ENCODE results near the gene SUPT7L.
"Not testable (repeated sequence)": the region's sequence is repeated elsewhere in the genome, so short reads cannot be mapped to it uniquely, and the experiment has no call there.

The SUPT7L gene

DNA sequence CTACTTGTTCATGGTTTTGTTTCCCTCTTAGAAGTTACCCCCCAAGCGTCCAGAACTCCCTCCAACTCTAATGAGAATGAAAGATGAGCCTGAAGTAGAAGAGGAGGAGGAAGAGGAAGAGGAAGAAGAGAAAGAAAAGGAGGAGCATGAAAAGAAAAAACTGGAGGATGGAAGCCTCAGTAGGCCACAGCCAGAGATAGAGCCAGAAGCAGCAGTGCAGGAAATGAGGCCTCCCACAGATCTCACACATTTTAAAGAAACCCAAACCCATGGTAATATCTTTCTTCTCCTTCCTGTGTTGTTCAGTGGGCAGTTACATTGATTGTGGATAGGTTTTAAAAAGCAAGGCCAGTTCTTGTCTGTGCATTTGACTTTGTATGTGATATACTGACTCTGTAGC, 21.6 kb upstream of the SUPT7L start:
- DNase-seq (ENCODE audit: low spot score), result not testable (repeated sequence)

DNA sequence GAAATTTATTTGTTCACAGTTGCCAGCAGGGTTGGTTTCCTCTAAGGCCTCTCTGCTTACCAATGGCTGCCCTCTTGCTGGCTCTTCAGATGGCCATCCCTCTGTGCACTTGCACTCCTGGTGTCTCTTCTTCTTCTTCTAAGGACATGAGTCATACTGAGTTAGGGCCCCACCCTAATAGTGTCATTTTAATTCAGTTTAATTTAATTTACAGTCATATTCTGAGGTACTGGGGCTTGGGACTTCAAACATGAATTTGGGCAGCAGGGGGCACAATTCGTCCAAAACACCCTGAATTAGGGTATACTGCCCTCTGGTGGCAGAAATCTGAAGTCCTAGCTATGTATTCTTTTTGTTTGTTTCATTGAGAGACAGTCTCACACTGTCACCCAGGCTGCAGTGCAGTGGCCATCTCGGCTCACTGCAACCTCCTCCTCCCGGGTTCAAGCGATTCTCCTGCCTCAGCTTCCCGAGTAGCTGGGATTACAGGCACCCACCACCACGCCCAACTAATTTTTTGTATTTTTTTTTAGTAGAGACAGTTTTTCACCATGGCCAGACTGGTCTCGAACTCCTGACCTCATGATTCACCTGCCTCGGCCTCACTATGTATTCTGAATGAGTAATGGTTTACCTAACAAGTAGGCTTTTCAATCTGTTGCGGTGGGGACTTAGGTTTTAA, 20.1 kb upstream of the SUPT7L start:
- peak; percentile 93 for DNase-seq (ENCODE audit: low spot score)

DNA sequence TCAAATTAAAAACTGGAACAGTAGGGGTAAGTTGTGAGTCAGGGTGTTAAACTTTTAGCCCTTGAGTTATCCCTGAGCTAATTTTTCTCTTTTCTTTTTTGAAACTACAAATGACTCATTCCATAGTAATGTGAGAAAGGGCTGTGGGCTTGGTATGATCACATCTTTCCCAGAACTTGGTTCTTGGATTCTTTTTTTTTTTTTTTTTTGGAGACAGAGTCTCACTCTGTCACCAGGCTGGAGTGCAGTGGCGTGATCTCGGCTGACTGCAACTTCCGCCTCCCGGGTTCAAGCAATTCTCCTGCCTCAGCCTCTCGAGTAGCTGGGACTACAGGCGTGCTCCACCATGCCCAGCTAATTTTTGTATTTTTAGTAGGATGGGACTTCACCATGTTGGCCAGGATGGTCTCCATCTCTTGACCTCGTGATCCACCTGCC, 18.9 kb upstream of the SUPT7L start:
- DNase-seq (ENCODE audit: low spot score), result peak; percentile 82

DNA sequence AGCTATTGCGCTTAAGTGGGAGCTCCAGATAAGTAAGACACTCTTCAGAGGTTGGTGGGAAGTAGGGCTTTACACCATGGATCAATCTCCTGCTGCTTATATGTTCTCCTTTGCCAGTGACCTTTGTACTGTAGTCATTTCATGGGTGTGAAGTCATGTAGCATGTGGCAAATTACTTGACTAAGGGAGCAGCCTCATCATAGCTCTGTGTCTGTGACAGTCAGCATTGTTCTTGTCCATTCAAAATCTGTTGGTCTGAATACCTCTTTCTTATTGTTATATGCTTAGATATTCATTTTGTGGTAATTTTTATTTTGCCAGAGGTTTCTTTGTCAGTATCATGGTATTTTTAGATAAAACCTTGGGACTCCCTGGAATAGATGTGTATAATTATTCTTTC, 18.4 kb upstream of the SUPT7L start:
- peak; percentile 39 for DNase-seq (ENCODE audit: low spot score)

DNA sequence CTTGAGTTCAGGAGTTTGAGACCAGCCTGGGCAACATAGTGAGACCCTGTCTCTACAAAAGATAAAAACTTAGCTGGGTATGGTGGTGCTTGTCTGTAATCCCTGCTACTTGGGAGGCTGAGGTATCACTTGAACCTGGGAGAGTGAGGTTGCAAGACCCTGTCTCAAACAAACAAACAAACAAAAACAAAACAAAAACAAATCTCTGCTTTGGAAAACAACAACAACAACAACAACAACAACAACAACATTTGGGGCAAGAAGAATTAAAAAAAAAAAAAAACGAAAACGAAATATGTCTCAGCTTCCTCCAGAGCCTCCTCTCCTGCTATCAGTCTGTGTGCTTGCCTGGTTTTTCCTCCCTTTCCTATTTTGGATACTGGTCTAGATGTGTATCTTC, 17.2 kb upstream of the SUPT7L start:
- no peak for DNase-seq (ENCODE audit: low spot score)

DNA sequence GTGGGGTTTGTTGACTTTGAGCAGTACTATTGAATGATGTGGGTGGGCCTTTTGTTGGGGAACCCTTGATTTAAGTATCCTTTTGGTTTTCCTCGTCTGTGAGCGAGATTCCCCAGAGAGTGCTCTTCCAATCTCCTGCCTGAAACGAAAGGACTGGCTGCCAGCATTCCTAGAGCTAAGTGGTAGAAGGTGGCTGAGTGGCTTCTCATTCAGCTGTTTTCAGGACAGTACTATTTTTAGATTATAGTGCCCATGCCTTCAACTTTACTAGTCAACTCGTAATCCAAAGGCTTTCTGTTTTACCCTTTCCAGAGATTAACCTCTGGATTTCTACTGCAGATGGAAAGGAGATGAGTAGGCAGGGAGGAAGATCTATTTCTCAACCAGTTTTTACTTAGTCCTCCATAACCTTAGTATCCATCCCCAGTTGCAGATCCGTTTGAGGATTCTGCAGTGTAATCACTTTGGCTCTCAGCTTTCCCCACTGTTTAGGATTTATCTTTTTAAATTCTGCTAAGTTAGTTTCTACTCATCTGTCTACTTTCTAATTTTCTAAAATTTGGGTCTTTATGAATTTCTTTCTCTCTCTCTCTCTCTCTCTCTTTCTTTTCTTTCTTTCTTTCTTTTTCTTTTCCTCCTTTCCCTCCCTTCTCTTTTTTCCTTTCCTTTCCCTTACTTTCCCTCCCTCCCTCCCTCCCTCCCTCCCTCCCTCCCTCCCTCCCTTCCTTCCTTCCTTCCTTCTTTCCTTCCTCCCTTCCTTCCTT, 9.5 kb upstream of the SUPT7L start:
- no peak for DNase-seq (ENCODE audit: low spot score)

DNA sequence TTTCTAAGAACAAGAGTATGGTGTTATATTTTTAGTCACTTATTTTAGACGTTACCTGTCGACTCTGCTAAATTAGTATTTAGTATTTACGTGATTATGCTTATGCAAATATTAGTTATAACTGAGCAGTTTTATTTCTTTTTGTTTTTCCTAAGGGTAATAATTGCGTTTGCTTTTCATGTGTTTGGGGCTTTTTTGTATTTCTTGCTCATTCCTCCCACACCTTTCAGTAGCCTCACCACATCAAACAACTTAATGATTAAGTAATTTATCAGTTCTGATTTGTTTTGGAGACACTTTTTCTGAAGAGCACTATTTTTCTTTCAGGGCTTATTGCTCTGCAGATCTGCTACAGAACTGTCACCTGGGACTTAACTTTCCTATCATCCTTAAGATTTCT, 7.8 kb upstream of the SUPT7L start:
- no peak for DNase-seq (ENCODE audit: low spot score)

DNA sequence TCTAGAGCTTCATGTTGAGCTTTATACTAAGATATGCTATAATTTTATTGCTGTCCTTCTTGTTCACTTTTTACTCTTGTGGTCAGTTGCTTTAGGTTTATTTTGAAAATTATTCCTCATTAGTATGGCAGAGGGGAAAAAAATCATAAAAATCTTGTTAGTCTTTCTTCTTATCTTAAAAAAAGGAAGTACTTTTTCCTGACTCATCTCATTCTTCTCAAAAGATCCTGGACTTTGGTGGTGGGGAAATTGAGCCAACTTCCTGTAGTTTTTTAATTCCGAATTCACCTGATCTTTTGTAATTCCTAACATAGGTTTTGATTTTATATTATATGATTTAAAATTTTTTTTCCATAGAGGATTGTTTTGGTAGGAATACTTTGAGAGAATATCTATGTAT, 4.0 kb upstream of the SUPT7L start:
- DNase-seq (ENCODE audit: low spot score), result no peak

DNA sequence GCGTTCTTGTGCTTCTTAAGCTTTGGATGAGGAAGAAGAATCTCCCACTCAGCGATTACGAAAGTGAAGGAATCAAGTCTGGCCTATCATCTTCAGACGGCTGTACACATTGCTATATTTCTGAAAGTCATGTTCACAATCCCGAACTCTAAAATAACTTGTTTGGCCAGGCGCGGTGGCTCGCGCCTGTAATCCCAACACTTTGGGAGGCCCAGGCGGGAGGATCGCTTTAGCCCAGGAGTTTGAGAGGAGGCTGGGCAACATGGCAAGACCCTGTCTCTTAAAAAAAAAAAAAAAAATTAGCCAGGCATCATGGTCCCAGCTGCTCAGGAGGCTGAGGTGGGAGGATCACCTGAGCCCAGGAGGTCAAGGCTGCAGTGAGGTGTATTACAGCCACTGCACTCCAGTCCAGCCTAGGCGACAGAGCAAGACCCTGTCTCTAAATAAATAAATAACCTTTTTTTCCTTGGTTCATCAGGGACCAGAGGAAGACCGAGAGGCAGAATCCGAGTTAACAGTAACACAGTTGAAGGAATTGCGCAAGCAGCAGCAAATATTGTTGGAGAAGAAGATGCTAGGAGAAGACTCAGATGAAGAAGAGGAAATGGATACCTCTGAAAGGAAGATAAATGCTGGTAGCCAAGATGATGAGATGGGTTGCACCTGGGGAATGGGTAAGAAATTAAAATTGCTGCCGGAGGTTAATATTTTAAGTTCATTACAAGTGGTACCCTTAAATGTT, 1.4 kb upstream of the SUPT7L start:
- DNase-seq (ENCODE audit: low spot score), result no peak

DNA sequence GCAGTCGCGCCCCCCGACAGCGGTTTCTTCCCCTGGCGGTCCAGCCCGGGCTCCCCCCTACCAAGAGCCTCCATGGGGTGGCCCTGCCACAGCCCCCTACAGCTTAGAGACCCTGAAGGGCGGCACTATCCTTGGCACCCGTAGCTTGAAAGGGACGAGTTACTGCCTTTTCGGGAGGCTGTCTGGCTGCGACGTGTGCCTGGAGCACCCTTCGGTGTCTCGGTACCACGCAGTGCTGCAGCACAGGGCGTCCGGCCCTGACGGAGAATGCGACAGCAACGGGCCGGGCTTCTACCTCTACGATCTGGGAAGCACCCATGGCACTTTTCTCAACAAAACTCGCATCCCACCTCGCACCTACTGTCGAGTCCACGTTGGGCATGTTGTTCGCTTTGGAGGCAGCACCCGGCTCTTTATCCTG, 750 bp upstream of the SUPT7L start:
- DNase-seq (ENCODE audit: low spot score), result peak; percentile 28

DNA sequence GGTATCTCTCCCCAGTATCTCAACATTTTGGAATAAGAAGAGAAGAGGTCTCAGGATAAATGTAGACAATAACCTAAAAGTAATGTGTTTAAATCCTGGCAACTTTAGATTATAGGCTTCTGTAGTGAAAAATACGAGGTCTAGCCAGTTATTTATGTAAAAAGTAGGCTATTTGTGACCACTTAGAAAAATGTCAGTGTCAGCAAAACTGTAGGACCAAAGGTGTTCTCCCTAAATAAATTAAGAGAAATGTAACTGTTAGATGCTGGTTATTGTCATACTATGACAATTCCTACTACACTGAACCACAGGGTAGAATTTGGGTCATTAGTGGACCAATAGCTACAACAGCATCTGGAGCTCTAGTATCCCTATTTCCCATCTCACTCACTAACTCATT, 2.0 kb downstream of the SUPT7L start:
- no peak for DNase-seq (ENCODE audit: low spot score)

DNA sequence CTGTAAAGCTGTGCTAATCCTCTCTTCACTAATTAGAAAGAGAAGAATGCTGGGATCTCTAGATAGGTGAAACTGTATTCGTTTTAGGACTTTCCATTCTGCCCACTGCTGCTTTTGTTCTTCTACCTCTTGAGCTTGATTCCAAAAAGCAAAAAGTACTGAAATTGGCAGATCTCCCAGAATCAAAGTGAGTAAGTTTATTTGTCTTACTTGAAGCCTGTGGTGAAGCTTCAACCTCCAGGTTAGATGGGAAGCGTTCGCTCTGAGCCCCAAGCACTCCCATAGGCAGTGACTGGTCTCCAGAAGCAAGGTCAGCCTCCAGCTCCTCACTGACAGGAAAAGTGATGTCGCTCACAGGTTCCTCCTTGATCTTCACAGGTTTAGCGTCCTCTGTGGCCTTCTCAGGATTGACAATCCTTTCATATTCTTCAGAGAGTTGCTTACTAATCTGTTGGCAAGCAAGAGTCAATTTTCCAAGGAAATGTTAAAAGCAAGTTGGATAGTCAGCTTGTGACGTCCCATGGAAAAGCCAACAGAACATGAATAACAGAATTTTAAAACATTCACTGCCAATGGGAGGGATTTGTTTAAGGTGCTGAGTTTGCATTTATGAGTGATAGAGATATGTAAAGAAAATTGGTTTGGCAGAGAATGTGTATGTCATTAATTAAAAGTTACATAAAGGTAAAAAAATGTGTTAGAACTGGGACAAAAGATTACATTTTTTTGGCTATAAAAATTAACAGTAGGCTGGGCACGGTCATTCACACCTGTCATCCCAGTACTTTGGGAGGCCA, 8.1 kb downstream of the SUPT7L start:
- DNase-seq (ENCODE audit: low spot score), result no peak

DNA sequence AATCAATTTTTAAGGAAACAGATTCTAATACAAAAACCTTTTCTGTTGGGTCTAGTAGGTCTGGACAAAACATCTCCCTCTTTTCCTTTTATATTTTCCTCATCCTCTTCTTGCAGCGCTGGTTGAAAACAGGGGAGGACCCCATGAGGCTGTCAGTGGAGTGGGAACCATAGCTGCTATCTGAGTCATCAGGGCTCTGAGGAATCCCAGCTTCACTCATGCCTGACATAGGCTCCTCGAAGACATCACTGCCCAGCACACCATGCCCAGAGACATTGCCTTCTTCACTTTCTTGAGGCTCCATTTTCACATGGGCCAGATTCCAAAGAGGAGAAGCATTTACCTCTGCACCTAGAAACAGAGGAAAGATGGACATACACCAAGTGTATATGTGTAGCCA, 10.0 kb downstream of the SUPT7L start:
- DNase-seq (ENCODE audit: low spot score), result no peak

DNA sequence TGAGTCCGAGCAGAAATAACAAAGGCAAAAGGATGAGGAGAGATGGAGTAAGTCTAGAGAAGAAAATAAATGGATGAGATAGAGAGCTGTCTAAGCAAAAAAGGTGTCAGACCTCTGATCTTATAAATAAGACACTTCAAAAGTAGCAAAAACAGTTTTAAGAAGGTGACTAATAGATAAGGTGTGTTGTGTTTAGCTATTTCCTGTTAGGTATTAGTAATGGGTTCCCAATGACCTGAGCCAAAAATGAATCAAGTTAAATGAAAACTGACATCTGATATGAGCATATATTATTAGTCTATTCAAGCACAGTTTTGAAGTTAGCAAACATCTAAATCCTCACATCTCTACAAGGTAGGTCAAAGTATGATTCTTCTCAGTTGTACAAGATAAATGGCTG, 10.6 kb downstream of the SUPT7L start:
- DNase-seq (ENCODE audit: low spot score), result no peak

DNA sequence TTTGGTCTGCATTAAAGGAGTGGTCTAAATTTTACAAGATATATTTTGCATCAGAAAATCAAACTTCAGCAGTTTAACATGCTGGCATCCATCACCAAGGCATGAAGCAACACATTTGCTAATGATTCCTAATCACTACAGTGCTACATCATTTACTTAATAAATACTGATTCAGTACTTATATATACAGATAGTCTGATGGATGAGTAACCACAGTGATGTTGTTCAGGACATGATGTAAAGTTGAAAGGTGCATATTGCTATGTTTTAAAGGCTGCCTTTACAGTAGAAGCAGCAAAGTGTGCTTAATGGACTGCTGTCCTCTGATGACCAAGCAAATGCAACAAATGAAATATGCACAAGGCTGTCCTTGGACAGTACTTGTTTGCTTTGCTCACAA, 11.1 kb downstream of the SUPT7L start:
- DNase-seq (ENCODE audit: low spot score), result no peak

DNA sequence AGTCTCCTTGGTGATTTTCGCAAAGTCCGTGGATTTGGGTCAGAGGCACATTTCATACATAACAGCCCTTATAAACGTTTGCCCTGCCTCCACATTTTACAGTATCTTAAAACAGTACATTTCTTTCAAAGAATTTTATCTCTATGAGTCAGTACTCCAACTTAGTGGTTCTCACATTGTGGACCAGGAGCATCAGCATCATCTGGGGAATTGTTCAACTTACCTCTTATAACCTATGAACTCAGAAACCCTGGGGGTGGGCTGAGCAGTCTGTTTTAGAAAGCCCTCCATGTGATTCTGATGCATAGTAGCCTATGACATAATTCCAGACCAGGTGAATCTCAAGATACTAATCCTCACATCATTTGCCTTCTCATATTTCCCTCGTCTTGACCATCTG, 12.4 kb downstream of the SUPT7L start:
- no peak for DNase-seq (ENCODE audit: low spot score)

DNA sequence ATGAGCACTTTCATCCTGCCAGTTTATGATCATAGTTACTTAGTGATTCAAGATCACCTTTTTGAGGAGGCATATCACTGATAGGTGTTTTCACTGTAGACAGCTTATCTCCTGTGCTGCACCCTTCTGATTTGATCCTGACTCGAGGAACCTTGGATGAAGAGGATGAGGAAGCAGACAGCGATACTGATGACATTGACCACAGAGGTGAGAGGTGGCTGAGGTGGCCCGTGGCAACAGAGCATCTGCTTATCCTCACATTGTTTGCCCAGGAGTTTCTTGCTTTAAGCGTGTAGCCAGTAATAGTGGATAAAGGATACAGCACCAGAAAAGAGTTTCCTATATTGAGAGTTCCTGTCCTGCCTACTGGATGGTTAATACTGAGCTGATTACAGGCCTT, 15.7 kb downstream of the SUPT7L start:
- no peak for DNase-seq (ENCODE audit: low spot score)

DNA sequence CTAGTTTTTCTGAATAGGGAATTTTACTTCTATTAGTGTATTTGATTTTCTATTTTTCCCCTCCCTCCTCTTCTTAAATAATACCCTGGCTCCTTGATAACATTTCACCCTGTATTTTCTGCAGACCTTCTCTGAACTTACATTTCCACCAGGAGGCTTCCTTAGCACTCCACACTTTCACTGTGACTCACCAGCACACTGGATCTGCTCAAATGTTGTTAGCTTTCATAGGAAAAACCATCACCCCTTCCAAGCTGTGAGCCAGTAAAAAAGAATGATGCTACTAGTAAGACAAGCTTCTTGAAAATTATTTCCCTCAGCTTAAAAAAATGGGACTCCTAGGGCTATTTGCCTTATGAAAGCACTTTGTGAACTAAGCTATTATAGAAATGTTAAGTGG, 16.1 kb downstream of the SUPT7L start:
- DNase-seq (ENCODE audit: low spot score), result no peak

DNA sequence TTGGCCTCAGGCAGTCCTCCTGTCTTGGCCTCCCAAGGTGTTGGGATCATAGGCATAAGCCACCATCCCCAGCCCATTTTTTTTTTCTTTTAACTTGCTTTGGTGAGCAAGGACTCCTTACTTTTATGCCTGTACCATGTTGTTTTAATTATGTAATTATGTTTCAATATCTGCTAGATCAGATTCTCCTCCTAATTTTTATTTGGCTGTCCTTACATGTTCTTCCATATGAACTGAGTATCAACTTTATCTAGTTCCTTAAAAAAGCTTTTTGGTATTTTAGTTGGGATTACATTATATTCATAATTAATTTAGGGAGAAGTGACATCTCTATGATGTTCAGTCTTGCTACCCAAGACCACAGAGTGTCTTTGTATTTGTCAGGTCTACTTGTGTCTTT, 18.2 kb downstream of the SUPT7L start:
- no peak for DNase-seq (ENCODE audit: low spot score)

DNA sequence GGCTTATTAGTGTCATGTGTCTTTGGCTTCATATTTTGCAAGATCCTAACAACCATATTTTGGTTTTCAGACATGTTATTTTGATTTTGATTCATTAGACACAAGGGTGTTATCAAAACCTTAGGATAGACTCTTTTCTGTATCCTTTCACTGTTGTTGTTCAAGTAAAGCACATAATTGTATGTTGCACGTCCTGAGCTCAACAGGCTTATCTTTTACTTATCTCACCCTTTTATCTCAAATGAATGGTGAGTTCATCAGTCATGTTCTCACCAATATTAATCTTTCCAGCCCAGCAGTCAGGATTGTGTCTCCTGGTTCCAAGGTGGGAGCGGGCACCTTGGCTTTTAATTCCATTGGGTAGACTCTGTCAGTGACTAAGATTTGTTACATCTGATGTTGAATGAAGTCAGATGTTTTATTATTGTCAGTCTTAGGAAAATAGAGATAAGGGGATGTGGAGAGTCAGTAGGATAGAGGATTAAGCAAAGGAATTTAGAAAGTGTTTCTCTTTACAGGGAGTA, 22.6 kb downstream of the SUPT7L start:
- no peak for DNase-seq (ENCODE audit: low spot score)

DNA sequence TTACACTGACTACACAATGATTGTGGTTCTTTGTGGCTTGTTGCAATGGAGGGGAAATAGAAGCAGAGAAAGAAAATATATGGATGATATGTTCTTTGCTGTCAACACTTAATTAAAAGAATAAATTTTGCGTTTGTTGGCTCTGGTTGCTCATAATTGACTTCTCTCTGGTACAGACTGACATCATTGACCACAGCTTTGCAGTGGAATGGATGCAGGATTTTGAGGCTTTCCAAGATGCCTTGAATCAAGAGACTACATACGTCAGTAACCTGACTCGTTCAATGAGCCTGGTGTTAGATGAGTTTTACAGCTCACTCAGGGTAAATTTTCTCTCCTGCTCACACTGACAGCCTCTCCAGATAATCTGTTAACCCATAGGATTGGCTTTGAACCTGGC, 24.7 kb downstream of the SUPT7L start:
- DNase-seq (ENCODE audit: low spot score), result no peak

DNA sequence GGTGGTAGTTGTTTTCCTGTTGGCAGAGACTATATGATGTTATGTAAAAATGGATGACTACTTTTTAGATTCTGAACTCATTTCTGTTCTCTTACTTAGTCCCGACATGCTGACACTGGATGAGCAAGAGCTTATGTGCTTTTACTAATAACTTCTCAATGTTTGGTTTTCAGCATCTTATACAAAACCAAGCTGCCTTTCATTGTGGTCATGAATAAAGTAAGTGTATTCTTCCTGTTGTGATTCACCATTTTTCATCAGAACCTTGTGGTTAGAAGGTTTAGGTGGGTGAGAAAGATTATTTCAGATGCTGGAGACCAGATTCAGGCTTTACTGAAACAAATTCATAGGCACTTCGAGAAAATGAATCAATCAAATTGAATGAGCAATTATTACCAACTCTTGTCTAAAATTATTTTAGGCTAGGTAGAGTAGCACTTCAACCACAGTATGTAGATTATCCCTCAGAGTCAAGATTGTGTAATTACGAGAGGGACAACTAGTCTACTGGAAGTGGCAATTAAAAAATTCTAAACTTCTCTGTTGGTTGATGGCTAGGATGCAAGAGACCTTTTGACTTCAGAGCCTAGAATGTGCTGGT, 25.3 kb downstream of the SUPT7L start:
- DNase-seq (ENCODE audit: low spot score), result peak; percentile 83

Data from RKO (cell line).